RWPE2 (cell line): ENCODE data around the gene RPTOR.

Source experiments
- ATAC-seq: fragments of 200-7000 bp; cut with Tn5 transposase; 3 replicates; pipeline ENCODE4 v1.9.1; 2021; ENCODE audit warnings: low read depth
- DNase-seq: peaks from one replicate; pipeline ENCODE4 v3.0.0-alpha.2; 2020; ENCODE audit warnings: low spot score
- H3K27ac ChIP-seq: fragments of 450-650 bp; 2 replicates; pipeline ENCODE4 v1.5.1; 2017; ENCODE audit warnings: mild to moderate bottlenecking; ENCODE audit not compliant: poor library complexity, severe bottlenecking
- H3K27me3 ChIP-seq: fragments of 250-450 bp; sonication (Bioruptor Pico); 2 replicates; pipeline ENCODE4 v1.5.1; 2021; ENCODE audit warnings: mild to moderate bottlenecking, moderate library complexity; ENCODE audit not compliant: insufficient read depth, poor library complexity, severe bottlenecking
- H3K36me3 ChIP-seq: fragments of 250-450 bp; sonication (Bioruptor Pico); 2 replicates; pipeline ENCODE4 v1.5.1; 2020; ENCODE audit warnings: low read depth, mild to moderate bottlenecking, moderate library complexity
- H3K4me1 ChIP-seq: fragments of 250-450 bp; sonication (Bioruptor Pico); 2 replicates; pipeline ENCODE4 v1.5.1; 2021; ENCODE audit warnings: mild to moderate bottlenecking, moderate library complexity; ENCODE audit not compliant: insufficient read depth, poor library complexity, severe bottlenecking
- H3K4me3 ChIP-seq: fragments of 250-450 bp; sonication (Bioruptor Pico); 2 replicates; pipeline ENCODE4 v1.5.1; 2021; ENCODE audit warnings: mild to moderate bottlenecking, moderate library complexity; ENCODE audit not compliant: severe bottlenecking
- H3K9me3 ChIP-seq: fragments of 250-450 bp; sonication (Bioruptor Pico); 2 replicates; pipeline ENCODE4 v1.5.1; 2021; ENCODE audit warnings: mild to moderate bottlenecking, moderate library complexity; ENCODE audit not compliant: severe bottlenecking
- TF ChIP-seq, protein P1 (sequence below): fragments of 450-650 bp; IDR thresholded peaks from one replicate; pipeline ENCODE4 v1.5.1; 2017; ENCODE audit warnings: mild to moderate bottlenecking, moderate library complexity; ENCODE audit not compliant: poor library complexity, severe bottlenecking

The RPTOR gene

DNA sequence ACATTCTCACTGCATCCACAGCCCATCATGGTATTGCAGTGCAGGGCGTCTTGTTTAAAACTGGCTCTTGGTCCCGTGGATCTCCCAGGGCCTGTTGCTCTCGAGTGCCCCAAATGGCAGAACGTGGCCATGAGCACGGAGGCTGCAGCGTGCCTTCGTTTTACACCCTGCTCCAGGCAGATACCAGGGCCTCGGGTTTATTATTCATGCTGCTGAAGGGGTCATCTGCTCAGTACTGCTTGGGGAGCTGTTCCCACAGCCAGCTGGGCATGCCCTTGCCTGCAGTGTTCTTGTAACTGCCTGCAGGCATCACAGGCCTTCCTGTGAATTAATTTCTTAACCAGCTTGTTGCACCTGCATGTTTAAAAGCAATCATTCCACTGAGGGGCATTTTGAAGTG, 317.3 kb downstream of the RPTOR start:
- Histone ChIP-seq H3K36me3 (peaks cover 15% of the 10 kb centered on the region), H3K9me3 (no peaks in the 10 kb centered on the region), H3K27ac (peak overlapping the region; percentile 96), H3K4me3 (no peak overlapping the region), H3K4me1 (peaks cover 35% of the 10 kb centered on the region), H3K27me3 (no peaks in the 10 kb centered on the region)
- DNase-seq (peak; percentile 96), ATAC-seq (peak; percentile 92)
- TF ChIP-seq, protein P1, sequence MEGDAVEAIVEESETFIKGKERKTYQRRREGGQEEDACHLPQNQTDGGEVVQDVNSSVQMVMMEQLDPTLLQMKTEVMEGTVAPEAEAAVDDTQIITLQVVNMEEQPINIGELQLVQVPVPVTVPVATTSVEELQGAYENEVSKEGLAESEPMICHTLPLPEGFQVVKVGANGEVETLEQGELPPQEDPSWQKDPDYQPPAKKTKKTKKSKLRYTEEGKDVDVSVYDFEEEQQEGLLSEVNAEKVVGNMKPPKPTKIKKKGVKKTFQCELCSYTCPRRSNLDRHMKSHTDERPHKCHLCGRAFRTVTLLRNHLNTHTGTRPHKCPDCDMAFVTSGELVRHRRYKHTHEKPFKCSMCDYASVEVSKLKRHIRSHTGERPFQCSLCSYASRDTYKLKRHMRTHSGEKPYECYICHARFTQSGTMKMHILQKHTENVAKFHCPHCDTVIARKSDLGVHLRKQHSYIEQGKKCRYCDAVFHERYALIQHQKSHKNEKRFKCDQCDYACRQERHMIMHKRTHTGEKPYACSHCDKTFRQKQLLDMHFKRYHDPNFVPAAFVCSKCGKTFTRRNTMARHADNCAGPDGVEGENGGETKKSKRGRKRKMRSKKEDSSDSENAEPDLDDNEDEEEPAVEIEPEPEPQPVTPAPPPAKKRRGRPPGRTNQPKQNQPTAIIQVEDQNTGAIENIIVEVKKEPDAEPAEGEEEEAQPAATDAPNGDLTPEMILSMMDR, result peak; percentile 91

DNA sequence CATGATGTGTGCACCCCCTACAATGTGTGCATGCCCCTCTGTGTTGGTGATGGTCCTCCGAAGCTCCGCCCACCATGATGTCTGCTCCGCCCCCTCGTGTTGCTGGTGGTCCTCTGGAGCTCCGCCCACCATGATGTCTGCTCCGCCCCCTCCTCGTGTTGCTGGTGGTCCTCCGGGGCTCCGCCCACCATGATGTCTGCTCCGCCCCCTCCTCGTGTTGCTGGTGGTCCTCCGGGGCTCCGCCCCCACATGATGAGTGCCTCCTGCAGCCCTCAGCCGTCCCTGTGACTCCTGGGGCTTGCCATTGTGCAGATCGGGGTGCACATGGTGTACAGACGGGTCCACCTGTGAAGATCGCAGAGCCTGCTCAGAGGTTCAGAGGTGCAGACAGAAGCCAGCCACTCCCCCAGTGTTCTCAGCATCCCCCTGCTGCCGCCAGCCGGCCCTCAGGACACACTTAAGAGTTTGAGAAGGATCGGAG, 317.9 kb downstream of the RPTOR start:
- Histone ChIP-seq H3K4me1 (peaks cover 30% of the 10 kb centered on the region), H3K27me3 (no peaks in the 10 kb centered on the region), H3K27ac (peak overlapping the region; percentile 96), H3K9me3 (no peaks in the 10 kb centered on the region), H3K4me3 (no peak overlapping the region), H3K36me3 (peaks cover 9% of the 10 kb centered on the region)
- ATAC-seq, result no peak
- peak; percentile 59 for DNase-seq
- TF ChIP-seq, protein P1, result no peak

DNA sequence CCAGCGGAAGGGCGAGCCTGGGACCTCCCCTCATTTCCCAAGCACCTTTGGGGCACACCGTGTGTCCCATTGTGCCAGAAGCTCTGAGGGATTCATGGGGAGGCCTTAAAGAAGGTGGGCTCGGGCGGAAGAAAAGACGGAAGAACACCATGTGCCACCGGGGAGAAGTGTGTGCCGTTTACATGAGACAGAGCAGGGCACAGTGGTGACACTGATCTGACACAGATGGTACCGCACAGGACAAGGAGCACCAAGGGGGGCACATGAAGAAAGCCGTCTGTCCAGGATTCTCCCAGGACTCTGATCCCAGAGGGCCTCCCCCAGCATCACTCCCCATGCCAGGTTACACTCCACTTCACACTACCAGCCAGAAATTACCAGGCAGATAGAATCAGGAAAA, 318.3 kb downstream of the RPTOR start:
- Histone ChIP-seq H3K36me3 (peaks cover 9% of the 10 kb centered on the region), H3K27ac (peak overlapping the region; percentile 96), H3K27me3 (no peaks in the 10 kb centered on the region), H3K4me3 (no peak overlapping the region), H3K4me1 (peaks cover 30% of the 10 kb centered on the region), H3K9me3 (no peaks in the 10 kb centered on the region)
- DNase-seq (no peak), ATAC-seq (no peak)
- TF ChIP-seq, protein P1, result no peak

DNA sequence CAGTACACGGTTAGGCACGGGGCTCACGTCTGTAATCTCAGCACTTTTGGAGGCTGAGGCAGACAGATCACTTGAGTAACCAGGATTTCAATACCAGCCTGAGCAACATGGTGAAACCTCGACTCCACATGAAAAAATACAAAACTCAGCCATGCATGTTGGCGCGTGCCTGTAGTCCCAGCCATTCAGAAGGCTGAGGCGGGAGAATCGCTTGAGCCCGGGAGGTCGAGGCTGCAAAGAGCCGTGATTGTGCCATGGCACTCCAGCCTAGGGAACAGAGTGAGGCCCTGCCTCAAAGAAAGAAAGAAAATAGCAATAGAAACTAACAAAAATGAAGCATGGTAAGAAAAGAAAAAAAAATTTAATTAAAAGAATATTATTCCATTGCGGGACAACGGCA, 319.0 kb downstream of the RPTOR start:
- no peaks in the 10 kb centered on the region for H3K27me3 ChIP-seq
- H3K4me3 ChIP-seq, result no peak overlapping the region
- H3K36me3 ChIP-seq, result peaks cover 9% of the 10 kb centered on the region
- ATAC-seq (no peak), DNase-seq (peak; percentile 29)
- peaks cover 29% of the 10 kb centered on the region for H3K4me1 ChIP-seq
- TF ChIP-seq, protein P1, result no peak
- H3K27ac ChIP-seq, result no peak overlapping the region
- H3K9me3 ChIP-seq, result no peaks in the 10 kb centered on the region

DNA sequence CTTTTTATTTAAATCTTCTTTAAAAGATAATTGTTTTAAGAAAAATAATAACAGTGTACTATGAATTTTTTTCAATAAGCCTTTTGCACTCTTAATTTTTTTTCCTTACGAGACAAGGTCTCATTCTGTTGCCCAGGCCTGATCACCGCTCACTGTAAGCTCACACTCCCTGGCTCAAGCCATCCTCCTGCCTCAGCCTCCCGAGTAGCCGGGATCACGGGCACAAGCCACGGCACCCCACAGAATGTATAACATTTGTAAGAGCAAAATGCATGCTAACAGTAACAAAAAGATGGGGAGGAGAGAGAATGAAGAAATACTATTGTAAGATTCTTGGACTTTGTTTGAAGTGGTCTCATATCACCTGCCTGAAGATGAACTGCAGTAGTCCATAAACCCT, 320.1 kb downstream of the RPTOR start:
- Histone ChIP-seq H3K27ac (no peak overlapping the region), H3K9me3 (no peaks in the 10 kb centered on the region), H3K36me3 (peaks cover 9% of the 10 kb centered on the region), H3K4me3 (no peak overlapping the region), H3K27me3 (no peaks in the 10 kb centered on the region), H3K4me1 (peaks cover 18% of the 10 kb centered on the region)
- ATAC-seq (no peak), DNase-seq (peak; percentile 34)
- TF ChIP-seq, protein P1, result no peak
